HG03097 (cell line): ENCODE results near the gene PTPRO.

ENCODE experiments used
- ATAC-seq: cut with Tn5 transposase; IDR thresholded peaks from one replicate; pipeline ENCODE4 v1.9.1; 2021; ENCODE audit not compliant: unreplicated experiment, low FRiP score

PTPRO gene

DNA sequence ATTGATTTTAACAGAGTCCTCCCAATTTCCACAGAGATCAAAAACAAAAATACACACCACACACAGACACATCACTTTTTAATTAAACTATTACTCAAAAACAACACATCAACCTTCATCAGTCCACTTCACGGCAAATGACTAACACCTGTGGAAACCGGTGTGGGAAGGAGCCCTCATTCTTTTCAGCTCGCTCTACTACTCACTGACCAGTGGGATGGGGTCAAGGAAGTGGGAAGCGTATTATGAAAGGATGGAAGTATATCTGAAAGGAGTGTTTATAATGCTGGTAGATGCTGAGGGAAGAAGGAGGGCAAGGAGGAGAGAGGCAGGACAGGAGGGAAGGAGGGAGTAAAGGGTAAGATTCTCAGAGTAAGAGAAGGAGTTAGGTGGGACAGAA, 310.4 kb downstream of the PTPRO start:
- no peak for ATAC-seq

DNA sequence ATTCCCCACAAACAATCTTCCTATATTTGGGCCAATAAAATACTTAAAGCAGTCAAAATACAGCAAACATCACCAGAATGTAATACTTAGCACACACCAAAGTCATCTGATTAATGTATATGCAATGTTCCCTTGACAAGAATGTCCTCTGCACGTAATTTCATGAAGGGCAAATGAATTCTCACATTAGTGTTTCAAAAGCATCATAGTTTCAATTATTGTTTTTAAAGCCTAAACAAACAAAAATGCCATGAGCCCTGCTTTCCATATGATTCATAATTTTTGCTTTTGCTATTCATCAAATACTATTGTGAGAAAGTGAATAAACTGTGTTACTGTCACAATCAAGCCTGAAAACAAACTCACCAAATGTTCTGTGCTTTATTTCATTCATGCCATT, 310.9 kb downstream of the PTPRO start:
- ATAC-seq: no peak

DNA sequence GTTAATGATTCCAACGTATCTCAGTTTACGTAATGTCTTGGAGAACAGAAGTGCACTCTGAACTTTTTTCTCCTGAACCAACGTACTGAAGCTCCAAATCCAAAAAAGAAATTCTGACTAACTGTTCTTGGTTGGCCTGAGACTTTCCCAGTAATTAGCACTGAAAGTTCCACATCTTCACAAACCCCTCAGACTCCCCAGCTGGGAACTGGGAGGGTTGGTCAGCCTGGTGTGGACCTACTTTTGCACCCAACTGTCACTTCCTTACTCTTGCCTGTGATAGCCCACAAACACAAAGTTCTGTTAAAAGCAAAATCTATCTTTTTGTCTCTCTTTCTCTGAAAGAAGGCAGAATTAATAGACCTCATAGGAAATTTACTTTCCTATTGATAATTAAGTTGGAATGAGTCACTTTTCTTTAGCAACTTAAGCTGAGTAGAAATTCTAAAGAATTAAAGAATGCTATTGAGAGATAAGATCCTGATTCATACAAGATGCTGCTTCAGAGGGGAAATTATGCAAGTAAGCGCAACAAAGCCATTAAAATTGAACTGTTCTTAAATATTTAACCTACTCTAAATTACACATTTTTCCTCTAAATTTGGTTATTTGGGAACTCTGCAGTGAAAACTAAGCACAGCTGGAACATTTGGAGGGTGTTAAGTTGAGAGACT, 311.8 kb downstream of the PTPRO start:
- ATAC-seq: no peak

DNA sequence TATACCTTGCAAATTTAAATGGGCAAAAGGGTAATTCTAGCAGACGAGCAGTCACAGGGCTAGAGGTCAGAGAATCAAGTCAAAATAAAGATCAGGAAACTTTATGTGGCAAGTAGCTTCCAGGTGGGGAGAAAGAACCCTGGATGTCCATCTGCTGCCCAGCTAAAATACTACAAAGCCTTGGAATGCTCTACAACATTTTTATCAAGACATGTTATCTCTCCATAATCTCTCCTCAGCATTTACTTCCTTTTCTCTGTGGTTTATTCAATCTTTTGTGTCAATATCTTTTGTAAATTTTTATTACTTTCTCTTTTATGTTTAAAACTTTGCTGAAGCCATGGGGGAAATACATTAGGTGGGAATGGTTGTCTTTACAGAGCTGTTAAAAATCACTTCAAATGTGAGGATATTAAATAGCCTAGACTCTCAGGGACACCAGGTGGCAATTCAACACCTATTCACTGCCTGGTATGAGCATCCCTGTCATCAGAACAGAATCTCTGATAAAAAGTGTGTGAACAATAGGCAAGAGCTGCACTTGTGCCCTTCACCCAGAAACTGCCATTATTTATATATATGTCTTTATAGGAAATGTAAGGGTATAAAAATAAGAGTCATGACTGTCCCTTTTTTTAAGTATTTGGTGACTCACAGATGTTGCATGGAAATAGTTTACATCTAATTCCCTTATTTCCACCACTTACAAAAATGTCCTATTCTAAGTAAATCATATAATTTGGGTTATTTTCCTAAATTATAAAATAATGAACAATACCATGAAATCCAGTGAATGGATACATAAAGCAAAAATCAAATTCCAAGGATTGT, 314.0 kb downstream of the PTPRO start:
- ATAC-seq: no peak

DNA sequence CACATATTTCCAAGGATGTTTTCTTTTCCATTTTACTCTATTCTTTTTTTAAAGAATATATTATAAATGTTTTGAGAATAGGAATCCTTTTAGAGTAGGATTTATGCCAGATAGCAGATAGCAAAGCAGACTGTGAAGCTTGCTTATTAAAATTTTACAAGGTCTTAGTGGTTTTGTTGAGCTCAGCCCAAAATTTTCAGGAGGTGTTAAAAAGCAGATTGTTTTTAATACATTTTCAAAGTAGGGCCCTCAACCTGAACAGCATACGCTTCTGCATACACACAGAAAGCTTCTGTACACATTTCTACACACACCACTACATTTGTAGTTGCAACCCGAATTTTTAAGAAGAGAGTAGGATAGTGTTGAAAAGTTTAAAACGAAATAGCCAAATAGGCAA, 315.9 kb downstream of the PTPRO start:
- no peak for ATAC-seq

DNA sequence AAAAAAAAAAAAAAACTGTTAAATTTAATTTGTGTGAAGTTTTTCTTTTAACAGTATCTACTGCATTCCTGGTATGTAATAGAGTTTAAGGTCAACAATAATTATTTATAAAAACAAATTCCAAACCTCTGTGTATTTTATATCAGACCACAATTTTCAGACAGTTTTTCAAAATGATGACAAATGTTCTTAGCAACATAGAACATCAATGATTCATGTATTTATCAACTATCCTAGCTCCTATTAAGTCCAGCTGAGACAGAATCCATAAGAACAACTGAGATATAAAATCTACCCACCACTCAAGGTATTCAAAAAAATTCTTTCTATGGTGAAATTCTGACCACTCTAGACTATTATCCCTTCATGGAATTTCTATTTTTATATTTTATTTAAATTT, 322.4 kb downstream of the PTPRO start:
- ATAC-seq: no peak

DNA sequence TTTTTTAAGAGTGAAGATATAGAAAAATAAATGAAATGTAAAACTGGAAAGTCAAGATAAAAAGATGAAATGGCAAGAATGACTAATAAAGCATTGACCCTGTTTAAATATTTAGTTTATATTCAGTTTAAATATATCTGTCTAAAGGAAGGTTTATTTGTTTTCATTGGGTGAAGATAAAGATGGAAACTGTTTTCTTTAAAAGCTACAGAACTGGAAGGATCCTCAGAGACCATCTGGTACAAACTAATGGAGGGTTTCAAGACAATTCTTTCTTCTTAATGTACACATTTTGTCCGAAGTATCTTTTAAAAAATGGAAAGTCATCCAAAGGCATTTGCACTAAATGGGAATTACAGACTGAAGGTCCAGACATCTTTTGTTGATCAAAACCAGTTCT, 324.3 kb downstream of the PTPRO start:
- ATAC-seq: no peak
